GM03348 (cell line): ENCODE measurements around the gene MORF4L1.
"Not testable (repeated sequence)": the region's sequence is repeated elsewhere in the genome, so short reads cannot be mapped to it uniquely, and the experiment has no call there.

Experiments used
- DNase-seq: peaks from one replicate; pipeline ENCODE4 v3.0.0; 2012; ENCODE audit warnings: low spot score

The MORF4L1 gene

GRCh38 chr15:78902281-78903032, 29.8 kb downstream of the MORF4L1 start:
- DNase-seq = not testable (repeated sequence)

GRCh38 chr15:78904599-78905358, 32.1 kb downstream of the MORF4L1 start:
- no peak for DNase-seq

GRCh38 chr15:78906316-78906620, 33.6 kb downstream of the MORF4L1 start:
- peak; percentile 72 for DNase-seq

- no peak for DNase-seq
These were observed 34.9 kb downstream of the MORF4L1 start for GRCh38 chr15:78907577-78907976.

- no peak for DNase-seq
These were observed 36.5 kb downstream of the MORF4L1 start for GRCh38 chr15:78909160-78909695.

GRCh38 chr15:78909791-78910228, 37.1 kb downstream of the MORF4L1 start:
- DNase-seq = peak; percentile 61

GRCh38 chr15:78910271-78910670, 37.6 kb downstream of the MORF4L1 start:
- DNase-seq = no peak

- DNase-seq = no peak
These were observed 39.6 kb downstream of the MORF4L1 start for GRCh38 chr15:78912316-78912715.

GRCh38 chr15:78913012-78913411, 40.3 kb downstream of the MORF4L1 start:
- no peak for DNase-seq

- DNase-seq = no peak
These were observed 41.5 kb downstream of the MORF4L1 start for GRCh38 chr15:78914027-78914764.

GRCh38 chr15:78915341-78916087, 42.8 kb downstream of the MORF4L1 start:
- DNase-seq = peak; percentile 47

GRCh38 chr15:78916088-78916487, 43.4 kb downstream of the MORF4L1 start:
- DNase-seq = no peak

GRCh38 chr15:78917888-78918287, 45.2 kb downstream of the MORF4L1 start:
- no peak for DNase-seq

GRCh38 chr15:78921517-78921916, 48.8 kb downstream of the MORF4L1 start:
- no peak for DNase-seq

- DNase-seq = no peak
These were observed 49.2 kb downstream of the MORF4L1 start for GRCh38 chr15:78921940-78922339.

- no peak for DNase-seq
These were observed 49.8 kb downstream of the MORF4L1 start for GRCh38 chr15:78922527-78922926.

- no peak for DNase-seq
These were observed 50.3 kb downstream of the MORF4L1 start for GRCh38 chr15:78923015-78923414.

- DNase-seq = no peak
These were observed 51.0 kb downstream of the MORF4L1 start for GRCh38 chr15:78923480-78924360.

GRCh38 chr15:78925076-78925624, 52.5 kb downstream of the MORF4L1 start:
- no peak for DNase-seq

GRCh38 chr15:78925956-78926743, 53.5 kb downstream of the MORF4L1 start:
- DNase-seq = no peak
